H9 (cell line): Measurements from ENCODE around the gene KRTAP22-1. TPM values are rescaled to one million over a fixed set of nuclear protein-coding genes. Genes with fewer than 3 reads are reported as not detected.
A peak's percentile ranks its signal among the peaks of the same experiment; 100 is the strongest.

ENCODE experiments used
- DNase-seq: peaks from one replicate; pipeline ENCODE4 v3.0.0-alpha.2; 2017
- H2AFZ ChIP-seq: one replicate; pipeline ENCODE4 v1.6.1; 2013; ENCODE audit warnings: mild to moderate bottlenecking, low read length, control low read depth, moderate library complexity
- H2AK5ac ChIP-seq: 2 replicates; pipeline ENCODE4 v1.6.1; 2013; ENCODE audit warnings: low read length, control low read depth, mixed read lengths; ENCODE audit not compliant: insufficient read length
- H2BK120ac ChIP-seq: one replicate; pipeline ENCODE4 v1.6.1; 2013; ENCODE audit warnings: low read depth, mild to moderate bottlenecking, low read length, control low read depth, inconsistent platforms; ENCODE audit not compliant: poor library complexity, severe bottlenecking
- H2BK12ac ChIP-seq: 2 replicates; pipeline ENCODE4 v1.6.1; 2013; ENCODE audit warnings: low read length, control low read depth, mixed read lengths, low read depth; ENCODE audit not compliant: insufficient read length
- H2BK15ac ChIP-seq: 2 replicates; pipeline ENCODE4 v1.6.1; 2013; ENCODE audit warnings: low read depth, low read length, control low read depth
- H2BK20ac ChIP-seq: one replicate; pipeline ENCODE4 v1.6.1; 2013; ENCODE audit warnings: low read depth, mild to moderate bottlenecking, low read length, control low read depth, inconsistent platforms; ENCODE audit not compliant: poor library complexity, severe bottlenecking
- H2BK5ac ChIP-seq: 2 replicates; pipeline ENCODE4 v1.6.1; 2013; ENCODE audit warnings: low read length, control low read depth, mixed read lengths; ENCODE audit not compliant: insufficient read length
- H3K14ac ChIP-seq: 2 replicates; pipeline ENCODE4 v1.6.1; 2013; ENCODE audit warnings: low read length, control low read depth; ENCODE audit not compliant: insufficient read depth
- H3K18ac ChIP-seq: 2 replicates; pipeline ENCODE4 v1.6.1; 2013; ENCODE audit warnings: low read depth, mild to moderate bottlenecking, mixed read lengths, low read length, control low read depth; ENCODE audit not compliant: insufficient read length
- H3K23ac ChIP-seq: 2 replicates; pipeline ENCODE4 v1.6.1; 2013; ENCODE audit warnings: low read length, control low read depth, mixed read lengths, low read depth; ENCODE audit not compliant: insufficient read length
- H3K23me2 ChIP-seq: 2 replicates; pipeline ENCODE4 v1.6.1; 2013; ENCODE audit warnings: low read depth, mild to moderate bottlenecking, mixed read lengths, low read length, control low read depth; ENCODE audit not compliant: insufficient read length, poor library complexity, severe bottlenecking
- H3K27ac ChIP-seq: 2 replicates; pipeline ENCODE4 v1.5.1; 2013; ENCODE audit warnings: low read length, control low read depth, mixed read lengths, low read depth; ENCODE audit not compliant: insufficient read length
- H3K27me3 ChIP-seq: 2 replicates; pipeline ENCODE4 v1.6.1; 2013; ENCODE audit warnings: low read length, control low read depth, inconsistent platforms; ENCODE audit not compliant: insufficient read depth
- H3K4ac ChIP-seq: 2 replicates; pipeline ENCODE4 v1.6.1; 2013; ENCODE audit warnings: low read depth, mild to moderate bottlenecking, control low read depth, inconsistent platforms, low read length, moderate library complexity
- H3K4me1 ChIP-seq: 2 replicates; pipeline ENCODE4 v1.6.1; 2013; ENCODE audit warnings: low read length, control low read depth, inconsistent platforms; ENCODE audit not compliant: insufficient read depth
- H3K4me2 ChIP-seq: 2 replicates; pipeline ENCODE4 v1.6.1; 2013; ENCODE audit warnings: low read length, control low read depth, mixed read lengths; ENCODE audit not compliant: insufficient read length, insufficient read depth
- H3K56ac ChIP-seq: 2 replicates; pipeline ENCODE4 v1.6.1; 2013; ENCODE audit warnings: low read depth, mild to moderate bottlenecking, mixed read lengths, low read length, control low read depth; ENCODE audit not compliant: insufficient read length
- H3K79me1 ChIP-seq: 2 replicates; pipeline ENCODE4 v1.6.1; 2013; ENCODE audit warnings: low read depth, mild to moderate bottlenecking, moderate library complexity, low read length, control low read depth, inconsistent platforms; ENCODE audit not compliant: insufficient read depth, poor library complexity, severe bottlenecking
- H3K79me2 ChIP-seq: 2 replicates; pipeline ENCODE4 v1.6.1; 2013; ENCODE audit warnings: low read length, control low read depth, inconsistent platforms; ENCODE audit not compliant: insufficient read depth
- H3K9ac ChIP-seq: 2 replicates; pipeline ENCODE4 v1.6.1; 2013; ENCODE audit warnings: low read length, control low read depth, mixed read lengths; ENCODE audit not compliant: insufficient read length; ENCODE audit errors: extremely low read depth
- H3K9me3 ChIP-seq: one replicate; pipeline ENCODE4 v1.6.1; 2013; ENCODE audit warnings: low read depth, low read length, inconsistent platforms; ENCODE audit not compliant: control insufficient read depth
- H3T11ph ChIP-seq: one replicate; pipeline ENCODE4 v1.6.1; 2013; ENCODE audit warnings: mild to moderate bottlenecking, low read length, control low read depth, inconsistent platforms
- H4K20me1 ChIP-seq: one replicate; pipeline ENCODE4 v1.6.1; 2013; ENCODE audit not compliant: control insufficient read depth, insufficient read length, insufficient read depth
- H4K5ac ChIP-seq: 2 replicates; pipeline ENCODE4 v1.6.1; 2013; ENCODE audit warnings: low read depth, mild to moderate bottlenecking, mixed read lengths, low read length, control low read depth; ENCODE audit not compliant: insufficient read length
- H4K8ac ChIP-seq: replicated peaks from 2 replicates; pipeline ENCODE4 v1.6.1; 2013; ENCODE audit warnings: low read length, control low read depth, mixed read lengths, low read depth; ENCODE audit not compliant: insufficient read length
- H4K91ac ChIP-seq: 2 replicates; pipeline ENCODE4 v1.6.1; 2013; ENCODE audit warnings: low read depth, mild to moderate bottlenecking, moderate library complexity, mixed read lengths, low read length, control low read depth; ENCODE audit not compliant: insufficient read length
- H3K27ac Mint-ChIP-seq, 3 experiments: 2 replicates in 2 of 3; 3 replicates in 1 of 3; pipeline ENCODE4 v1.8.0; 2020 to 2021; ENCODE audit warnings: mixed read lengths in 3 of 3, mild to moderate bottlenecking in 1 of 3, moderate library complexity in 1 of 3
- H3K27me3 Mint-ChIP-seq: 2 replicates; pipeline ENCODE4 v1.8.0; 2021; ENCODE audit warnings: low read depth, mild to moderate bottlenecking, moderate library complexity, mixed read lengths
- H3K36me3 Mint-ChIP-seq, 3 experiments: 2 replicates in 2 of 3; 3 replicates in 1 of 3; pipeline ENCODE4 v1.8.0; 2020 to 2021; ENCODE audit warnings: low read depth in 3 of 3, mixed read lengths in 3 of 3; ENCODE audit not compliant: insufficient read depth in 1 of 3
- H3K4me1 Mint-ChIP-seq, 2 experiments: 2 replicates each; pipeline ENCODE4 v1.8.0; 2020; ENCODE audit warnings: mixed read lengths in 2 of 2
- H3K4me3 Mint-ChIP-seq, 2 experiments: 2 replicates in 1 of 2; 3 replicates in 1 of 2; pipeline ENCODE4 v1.8.0; 2020 to 2021; ENCODE audit warnings: mild to moderate bottlenecking in 2 of 2, mixed read lengths in 2 of 2, moderate library complexity in 1 of 2
- H3K9me3 Mint-ChIP-seq, 2 experiments: 2 replicates in 1 of 2; 3 replicates in 1 of 2; pipeline ENCODE4 v1.8.0; 2020; ENCODE audit warnings: mild to moderate bottlenecking in 2 of 2, mixed read lengths in 2 of 2, moderate library complexity in 1 of 2
- CTCF ChIP-seq: fragments of 200-600 bp; sonication (generic); conservative IDR thresholded peaks from 3 replicates; pipeline ENCODE4 v1.8.0; 2021; ENCODE audit warnings: antibody characterized with exemption, mild to moderate bottlenecking
- WGBS: extraction: QIAGEN DNeasy Blood & Tissue Kit; methylation state at CpG from one replicate; pipeline ENCODE4 v1.1.7; 2013; ENCODE audit warnings: missing lambda C conversion rate, low lambda C conversion rate, mixed read lengths; ENCODE audit not compliant: insufficient read length; ENCODE audit errors: extremely low coverage; 5-methylcytosine and 5-hydroxymethylcytosine counted together
- total RNA-seq: library from RNA; stranded (reverse); gene quantifications from 2 replicates; pipeline ENCODE4 v1.2.1, GENCODE V29; 2021

Gene KRTAP22-1
- total RNA-seq, 1 experiment from 2014 or later, result not detected

- WGBS, result no CpG with 5 or more reads among the region's 1 CpG
- Histone ChIP-seq H3K56ac (no peak overlapping the region), H3K4me2 (no peak overlapping the region), H4K20me1 (no peaks in the 10 kb centered on the region), H3T11ph (no peak overlapping the region), H3K9ac (no peak overlapping the region), H3K23me2 (no peaks in the 10 kb centered on the region), H2BK12ac (peak overlapping the region; percentile 62), H4K5ac (no peak overlapping the region), H3K27me3 (no peaks in the 10 kb centered on the region), H2BK120ac (no peak overlapping the region), H2BK5ac (no peak overlapping the region), H3K23ac (no peak overlapping the region), H4K8ac (no peak overlapping the region), H4K91ac (no peak overlapping the region), H3K4me1 (no peaks in the 10 kb centered on the region), H3K27ac (no peak overlapping the region), H2BK20ac (no peak overlapping the region), H3K79me2 (no peaks in the 10 kb centered on the region), H3K14ac (no peak overlapping the region), H2AFZ (no peak overlapping the region), H2AK5ac (no peak overlapping the region), H3K9me3 (no peaks in the 10 kb centered on the region), H3K79me1 (no peaks in the 10 kb centered on the region), H3K4ac (no peak overlapping the region), H2BK15ac (no peak overlapping the region), H3K18ac (no peak overlapping the region)
- H3K36me3 Mint-ChIP-seq, result peaks cover 0 to 26% (median 0%) of the 10 kb centered on the region in 3 experiments; a peak in 3 of 7 replicates
- DNase-seq, result no peak
- H3K27ac Mint-ChIP-seq, result 0 out of 7 replicates have a peak overlapping the region, but pooled peaks of 1 of the 3 experiments have one; percentile 32
- TF ChIP-seq CTCF, result no peak
- no peaks in the 10 kb centered on the region for H3K4me1 Mint-ChIP-seq
- peaks cover 3 to 36% of the 10 kb centered on the region in 2 experiments; a peak in 3 of 5 replicates for H3K9me3 Mint-ChIP-seq
- no peaks in the 10 kb centered on the region; the same call in 1 of the 2 replicates for H3K27me3 Mint-ChIP-seq
- no peak overlapping the region for H3K4me3 Mint-ChIP-seq
These were observed 48.1 kb upstream of the KRTAP22-1 start for GRCh38 chr21:30552782-30553181.
